H9 (cell line): ENCODE measurements around the gene ZNF586. TPM values are rescaled to one million over a fixed set of nuclear protein-coding genes. Genes with fewer than 3 reads are reported as not detected.

Experiments used
- DNase-seq: peaks from one replicate; pipeline ENCODE4 v3.0.0-alpha.2; 2017
- H2AFZ ChIP-seq: one replicate; pipeline ENCODE4 v1.6.1; 2013; ENCODE audit warnings: mild to moderate bottlenecking, low read length, control low read depth, moderate library complexity
- H2AK5ac ChIP-seq: 2 replicates; pipeline ENCODE4 v1.6.1; 2013; ENCODE audit warnings: low read length, control low read depth, mixed read lengths; ENCODE audit not compliant: insufficient read length
- H2BK120ac ChIP-seq: one replicate; pipeline ENCODE4 v1.6.1; 2013; ENCODE audit warnings: low read depth, mild to moderate bottlenecking, low read length, control low read depth, inconsistent platforms; ENCODE audit not compliant: poor library complexity, severe bottlenecking
- H2BK12ac ChIP-seq: 2 replicates; pipeline ENCODE4 v1.6.1; 2013; ENCODE audit warnings: low read length, control low read depth, mixed read lengths, low read depth; ENCODE audit not compliant: insufficient read length
- H2BK15ac ChIP-seq: 2 replicates; pipeline ENCODE4 v1.6.1; 2013; ENCODE audit warnings: low read depth, low read length, control low read depth
- H2BK20ac ChIP-seq: one replicate; pipeline ENCODE4 v1.6.1; 2013; ENCODE audit warnings: low read depth, mild to moderate bottlenecking, low read length, control low read depth, inconsistent platforms; ENCODE audit not compliant: poor library complexity, severe bottlenecking
- H2BK5ac ChIP-seq: 2 replicates; pipeline ENCODE4 v1.6.1; 2013; ENCODE audit warnings: low read length, control low read depth, mixed read lengths; ENCODE audit not compliant: insufficient read length
- H3K14ac ChIP-seq: 2 replicates; pipeline ENCODE4 v1.6.1; 2013; ENCODE audit warnings: low read length, control low read depth; ENCODE audit not compliant: insufficient read depth
- H3K18ac ChIP-seq: 2 replicates; pipeline ENCODE4 v1.6.1; 2013; ENCODE audit warnings: low read depth, mild to moderate bottlenecking, mixed read lengths, low read length, control low read depth; ENCODE audit not compliant: insufficient read length
- H3K23ac ChIP-seq: 2 replicates; pipeline ENCODE4 v1.6.1; 2013; ENCODE audit warnings: low read length, control low read depth, mixed read lengths, low read depth; ENCODE audit not compliant: insufficient read length
- H3K23me2 ChIP-seq: 2 replicates; pipeline ENCODE4 v1.6.1; 2013; ENCODE audit warnings: low read depth, mild to moderate bottlenecking, mixed read lengths, low read length, control low read depth; ENCODE audit not compliant: insufficient read length, poor library complexity, severe bottlenecking
- H3K27ac ChIP-seq: 2 replicates; pipeline ENCODE4 v1.5.1; 2013; ENCODE audit warnings: low read length, control low read depth, mixed read lengths, low read depth; ENCODE audit not compliant: insufficient read length
- H3K27me3 ChIP-seq: 2 replicates; pipeline ENCODE4 v1.6.1; 2013; ENCODE audit warnings: low read length, control low read depth, inconsistent platforms; ENCODE audit not compliant: insufficient read depth
- H3K4ac ChIP-seq: 2 replicates; pipeline ENCODE4 v1.6.1; 2013; ENCODE audit warnings: low read depth, mild to moderate bottlenecking, control low read depth, inconsistent platforms, low read length, moderate library complexity
- H3K4me1 ChIP-seq: 2 replicates; pipeline ENCODE4 v1.6.1; 2013; ENCODE audit warnings: low read length, control low read depth, inconsistent platforms; ENCODE audit not compliant: insufficient read depth
- H3K4me2 ChIP-seq: 2 replicates; pipeline ENCODE4 v1.6.1; 2013; ENCODE audit warnings: low read length, control low read depth, mixed read lengths; ENCODE audit not compliant: insufficient read length, insufficient read depth
- H3K56ac ChIP-seq: 2 replicates; pipeline ENCODE4 v1.6.1; 2013; ENCODE audit warnings: low read depth, mild to moderate bottlenecking, mixed read lengths, low read length, control low read depth; ENCODE audit not compliant: insufficient read length
- H3K79me1 ChIP-seq: 2 replicates; pipeline ENCODE4 v1.6.1; 2013; ENCODE audit warnings: low read depth, mild to moderate bottlenecking, moderate library complexity, low read length, control low read depth, inconsistent platforms; ENCODE audit not compliant: insufficient read depth, poor library complexity, severe bottlenecking
- H3K79me2 ChIP-seq: 2 replicates; pipeline ENCODE4 v1.6.1; 2013; ENCODE audit warnings: low read length, control low read depth, inconsistent platforms; ENCODE audit not compliant: insufficient read depth
- H3K9ac ChIP-seq: 2 replicates; pipeline ENCODE4 v1.6.1; 2013; ENCODE audit warnings: low read length, control low read depth, mixed read lengths; ENCODE audit not compliant: insufficient read length; ENCODE audit errors: extremely low read depth
- H3K9me3 ChIP-seq: one replicate; pipeline ENCODE4 v1.6.1; 2013; ENCODE audit warnings: low read depth, low read length, inconsistent platforms; ENCODE audit not compliant: control insufficient read depth
- H3T11ph ChIP-seq: one replicate; pipeline ENCODE4 v1.6.1; 2013; ENCODE audit warnings: mild to moderate bottlenecking, low read length, control low read depth, inconsistent platforms
- H4K20me1 ChIP-seq: one replicate; pipeline ENCODE4 v1.6.1; 2013; ENCODE audit not compliant: control insufficient read depth, insufficient read length, insufficient read depth
- H4K5ac ChIP-seq: 2 replicates; pipeline ENCODE4 v1.6.1; 2013; ENCODE audit warnings: low read depth, mild to moderate bottlenecking, mixed read lengths, low read length, control low read depth; ENCODE audit not compliant: insufficient read length
- H4K8ac ChIP-seq: replicated peaks from 2 replicates; pipeline ENCODE4 v1.6.1; 2013; ENCODE audit warnings: low read length, control low read depth, mixed read lengths, low read depth; ENCODE audit not compliant: insufficient read length
- H4K91ac ChIP-seq: 2 replicates; pipeline ENCODE4 v1.6.1; 2013; ENCODE audit warnings: low read depth, mild to moderate bottlenecking, moderate library complexity, mixed read lengths, low read length, control low read depth; ENCODE audit not compliant: insufficient read length
- H3K27ac Mint-ChIP-seq, 3 experiments: 2 replicates in 2 of 3; 3 replicates in 1 of 3; pipeline ENCODE4 v1.8.0; 2020 to 2021; ENCODE audit warnings: mixed read lengths in 3 of 3, mild to moderate bottlenecking in 1 of 3, moderate library complexity in 1 of 3
- H3K27me3 Mint-ChIP-seq: 2 replicates; pipeline ENCODE4 v1.8.0; 2021; ENCODE audit warnings: low read depth, mild to moderate bottlenecking, moderate library complexity, mixed read lengths
- H3K36me3 Mint-ChIP-seq, 3 experiments: 2 replicates in 2 of 3; 3 replicates in 1 of 3; pipeline ENCODE4 v1.8.0; 2020 to 2021; ENCODE audit warnings: low read depth in 3 of 3, mixed read lengths in 3 of 3; ENCODE audit not compliant: insufficient read depth in 1 of 3
- H3K4me1 Mint-ChIP-seq, 2 experiments: 2 replicates each; pipeline ENCODE4 v1.8.0; 2020; ENCODE audit warnings: mixed read lengths in 2 of 2
- H3K4me3 Mint-ChIP-seq, 2 experiments: 2 replicates in 1 of 2; 3 replicates in 1 of 2; pipeline ENCODE4 v1.8.0; 2020 to 2021; ENCODE audit warnings: mild to moderate bottlenecking in 2 of 2, mixed read lengths in 2 of 2, moderate library complexity in 1 of 2
- H3K9me3 Mint-ChIP-seq, 2 experiments: 2 replicates in 1 of 2; 3 replicates in 1 of 2; pipeline ENCODE4 v1.8.0; 2020; ENCODE audit warnings: mild to moderate bottlenecking in 2 of 2, mixed read lengths in 2 of 2, moderate library complexity in 1 of 2
- CTCF ChIP-seq: fragments of 200-600 bp; sonication (generic); conservative IDR thresholded peaks from 3 replicates; pipeline ENCODE4 v1.8.0; 2021; ENCODE audit warnings: antibody characterized with exemption, mild to moderate bottlenecking
- WGBS: extraction: QIAGEN DNeasy Blood & Tissue Kit; methylation state at CpG from one replicate; pipeline ENCODE4 v1.1.7; 2013; ENCODE audit warnings: missing lambda C conversion rate, low lambda C conversion rate, mixed read lengths; ENCODE audit not compliant: insufficient read length; ENCODE audit errors: extremely low coverage; 5-methylcytosine and 5-hydroxymethylcytosine counted together
- total RNA-seq: library from RNA; stranded (reverse); gene quantifications from 2 replicates; pipeline ENCODE4 v1.2.1, GENCODE V29; 2021

ZNF586 gene
- total RNA-seq, 1 experiment from 2014 or later: 17.6 TPM

GRCh38 chr19:57800696-57801095 lies 31.2 kb downstream of the ZNF586 start:
- DNase-seq: no peak
- Histone ChIP-seq H2BK15ac (no peak overlapping the region), H3K23ac (no peak overlapping the region), H2AK5ac (no peak overlapping the region), H4K5ac (no peak overlapping the region), H4K20me1 (no peaks in the 10 kb centered on the region), H2BK120ac (no peak overlapping the region), H2BK5ac (no peak overlapping the region), H3K14ac (no peak overlapping the region), H3K4me1 (peaks cover 8% of the 10 kb centered on the region; the same call in 1 of the 2 replicates), H3K27ac (no peak overlapping the region), H3K27me3 (no peaks in the 10 kb centered on the region), H3K9ac (no peak overlapping the region), H3K23me2 (peaks cover 11% of the 10 kb centered on the region), H3T11ph (no peak overlapping the region), H2AFZ (no peak overlapping the region), H2BK12ac (no peak overlapping the region), H3K79me2 (no peaks in the 10 kb centered on the region), H3K9me3 (no peaks in the 10 kb centered on the region), H3K4ac (no peak overlapping the region), H2BK20ac (no peak overlapping the region), H3K4me2 (no peak overlapping the region), H4K91ac (no peak overlapping the region), H3K56ac (no peak overlapping the region), H3K79me1 (no peaks in the 10 kb centered on the region), H4K8ac (no peak overlapping the region), H3K18ac (no peak overlapping the region)
- Mint-ChIP-seq H3K36me3 (peaks cover 3 to 6% (median 5%) of the 10 kb centered on the region in 3 experiments; a peak in 5 of 7 replicates), H3K27ac (peak overlapping the region; percentile 1 to 65 (median 42); a peak in 4 of 7 replicates), H3K4me1 (peaks cover 49 to 55% of the 10 kb centered on the region in 2 experiments), H3K4me3 (peak overlapping the region in 1 of 2 experiments; percentile 15; a peak in 3 of 5 replicates), H3K27me3 (no peaks in the 10 kb centered on the region), H3K9me3 (no peaks in the 10 kb centered on the region)
- no peak for TF ChIP-seq CTCF
- no CpG with 5 or more reads among the region's 5 CpGs for WGBS
